Measurements from ENCODE around the gene COL5A1.

DNA sequence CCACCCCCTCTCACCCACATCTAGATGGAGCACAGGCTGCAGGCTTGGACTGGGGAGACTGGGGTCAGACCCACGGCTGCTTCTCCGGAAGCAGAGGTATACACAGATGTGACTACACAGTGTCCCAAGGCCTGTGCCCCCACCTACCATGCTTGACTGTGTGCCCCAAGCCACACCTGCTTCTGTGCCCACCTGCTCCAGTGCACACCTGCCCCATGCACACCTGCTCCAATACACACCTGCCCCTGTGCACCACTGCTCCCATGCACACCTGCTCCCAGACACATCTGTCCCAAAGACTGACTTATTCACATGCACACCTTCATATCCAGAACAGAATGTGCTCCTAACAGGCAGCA lies 5.5 kb upstream of the COL5A1 start:
- TF ChIP-seq, protein P1, sequence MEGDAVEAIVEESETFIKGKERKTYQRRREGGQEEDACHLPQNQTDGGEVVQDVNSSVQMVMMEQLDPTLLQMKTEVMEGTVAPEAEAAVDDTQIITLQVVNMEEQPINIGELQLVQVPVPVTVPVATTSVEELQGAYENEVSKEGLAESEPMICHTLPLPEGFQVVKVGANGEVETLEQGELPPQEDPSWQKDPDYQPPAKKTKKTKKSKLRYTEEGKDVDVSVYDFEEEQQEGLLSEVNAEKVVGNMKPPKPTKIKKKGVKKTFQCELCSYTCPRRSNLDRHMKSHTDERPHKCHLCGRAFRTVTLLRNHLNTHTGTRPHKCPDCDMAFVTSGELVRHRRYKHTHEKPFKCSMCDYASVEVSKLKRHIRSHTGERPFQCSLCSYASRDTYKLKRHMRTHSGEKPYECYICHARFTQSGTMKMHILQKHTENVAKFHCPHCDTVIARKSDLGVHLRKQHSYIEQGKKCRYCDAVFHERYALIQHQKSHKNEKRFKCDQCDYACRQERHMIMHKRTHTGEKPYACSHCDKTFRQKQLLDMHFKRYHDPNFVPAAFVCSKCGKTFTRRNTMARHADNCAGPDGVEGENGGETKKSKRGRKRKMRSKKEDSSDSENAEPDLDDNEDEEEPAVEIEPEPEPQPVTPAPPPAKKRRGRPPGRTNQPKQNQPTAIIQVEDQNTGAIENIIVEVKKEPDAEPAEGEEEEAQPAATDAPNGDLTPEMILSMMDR (conservative IDR thresholded peaks at IDR 0.05; ENCODE audit: low read depth in 2 of 2) = no peak
- TF ChIP-seq CREB1 (CRISPR knock-in tag; IDR thresholded peaks at IDR 0.05; ENCODE audit: low read depth) (no peak), POLR2AphosphoS5 (IDR thresholded peaks at IDR 0.05; ENCODE audit: low read depth) (no peak), JUNB (IDR thresholded peaks at IDR 0.05; ENCODE audit: unreplicated experiment) (no peak)
- TF ChIP-seq, protein P2, sequence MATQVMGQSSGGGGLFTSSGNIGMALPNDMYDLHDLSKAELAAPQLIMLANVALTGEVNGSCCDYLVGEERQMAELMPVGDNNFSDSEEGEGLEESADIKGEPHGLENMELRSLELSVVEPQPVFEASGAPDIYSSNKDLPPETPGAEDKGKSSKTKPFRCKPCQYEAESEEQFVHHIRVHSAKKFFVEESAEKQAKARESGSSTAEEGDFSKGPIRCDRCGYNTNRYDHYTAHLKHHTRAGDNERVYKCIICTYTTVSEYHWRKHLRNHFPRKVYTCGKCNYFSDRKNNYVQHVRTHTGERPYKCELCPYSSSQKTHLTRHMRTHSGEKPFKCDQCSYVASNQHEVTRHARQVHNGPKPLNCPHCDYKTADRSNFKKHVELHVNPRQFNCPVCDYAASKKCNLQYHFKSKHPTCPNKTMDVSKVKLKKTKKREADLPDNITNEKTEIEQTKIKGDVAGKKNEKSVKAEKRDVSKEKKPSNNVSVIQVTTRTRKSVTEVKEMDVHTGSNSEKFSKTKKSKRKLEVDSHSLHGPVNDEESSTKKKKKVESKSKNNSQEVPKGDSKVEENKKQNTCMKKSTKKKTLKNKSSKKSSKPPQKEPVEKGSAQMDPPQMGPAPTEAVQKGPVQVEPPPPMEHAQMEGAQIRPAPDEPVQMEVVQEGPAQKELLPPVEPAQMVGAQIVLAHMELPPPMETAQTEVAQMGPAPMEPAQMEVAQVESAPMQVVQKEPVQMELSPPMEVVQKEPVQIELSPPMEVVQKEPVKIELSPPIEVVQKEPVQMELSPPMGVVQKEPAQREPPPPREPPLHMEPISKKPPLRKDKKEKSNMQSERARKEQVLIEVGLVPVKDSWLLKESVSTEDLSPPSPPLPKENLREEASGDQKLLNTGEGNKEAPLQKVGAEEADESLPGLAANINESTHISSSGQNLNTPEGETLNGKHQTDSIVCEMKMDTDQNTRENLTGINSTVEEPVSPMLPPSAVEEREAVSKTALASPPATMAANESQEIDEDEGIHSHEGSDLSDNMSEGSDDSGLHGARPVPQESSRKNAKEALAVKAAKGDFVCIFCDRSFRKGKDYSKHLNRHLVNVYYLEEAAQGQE (IDR thresholded peaks at IDR 0.05; ENCODE audit: unreplicated experiment) = no peak
- TF ChIP-seq, protein P3, sequence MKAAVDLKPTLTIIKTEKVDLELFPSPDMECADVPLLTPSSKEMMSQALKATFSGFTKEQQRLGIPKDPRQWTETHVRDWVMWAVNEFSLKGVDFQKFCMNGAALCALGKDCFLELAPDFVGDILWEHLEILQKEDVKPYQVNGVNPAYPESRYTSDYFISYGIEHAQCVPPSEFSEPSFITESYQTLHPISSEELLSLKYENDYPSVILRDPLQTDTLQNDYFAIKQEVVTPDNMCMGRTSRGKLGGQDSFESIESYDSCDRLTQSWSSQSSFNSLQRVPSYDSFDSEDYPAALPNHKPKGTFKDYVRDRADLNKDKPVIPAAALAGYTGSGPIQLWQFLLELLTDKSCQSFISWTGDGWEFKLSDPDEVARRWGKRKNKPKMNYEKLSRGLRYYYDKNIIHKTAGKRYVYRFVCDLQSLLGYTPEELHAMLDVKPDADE (IDR thresholded peaks at IDR 0.05) = no peak

Measured in GM23338 (cell line).